ENCODE measurements around the gene PRKCE.
A peak's percentile ranks its signal among the peaks of the same experiment; 100 is the strongest.

The PRKCE gene

GRCh38 chr2:45839508-45840251 lies 188.2 kb downstream of the PRKCE start:
- TF ChIP-seq, protein P1, sequence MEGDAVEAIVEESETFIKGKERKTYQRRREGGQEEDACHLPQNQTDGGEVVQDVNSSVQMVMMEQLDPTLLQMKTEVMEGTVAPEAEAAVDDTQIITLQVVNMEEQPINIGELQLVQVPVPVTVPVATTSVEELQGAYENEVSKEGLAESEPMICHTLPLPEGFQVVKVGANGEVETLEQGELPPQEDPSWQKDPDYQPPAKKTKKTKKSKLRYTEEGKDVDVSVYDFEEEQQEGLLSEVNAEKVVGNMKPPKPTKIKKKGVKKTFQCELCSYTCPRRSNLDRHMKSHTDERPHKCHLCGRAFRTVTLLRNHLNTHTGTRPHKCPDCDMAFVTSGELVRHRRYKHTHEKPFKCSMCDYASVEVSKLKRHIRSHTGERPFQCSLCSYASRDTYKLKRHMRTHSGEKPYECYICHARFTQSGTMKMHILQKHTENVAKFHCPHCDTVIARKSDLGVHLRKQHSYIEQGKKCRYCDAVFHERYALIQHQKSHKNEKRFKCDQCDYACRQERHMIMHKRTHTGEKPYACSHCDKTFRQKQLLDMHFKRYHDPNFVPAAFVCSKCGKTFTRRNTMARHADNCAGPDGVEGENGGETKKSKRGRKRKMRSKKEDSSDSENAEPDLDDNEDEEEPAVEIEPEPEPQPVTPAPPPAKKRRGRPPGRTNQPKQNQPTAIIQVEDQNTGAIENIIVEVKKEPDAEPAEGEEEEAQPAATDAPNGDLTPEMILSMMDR (IDR thresholded peaks at IDR 0.05; ENCODE audit: low read depth, low read length, missing control alignments): no peak
- H3K4me3 ChIP-seq (ENCODE audit: low read depth, low read length): no peak overlapping the region
- DNase-seq (ENCODE audit: low read depth): no peak

- TF ChIP-seq, protein P1 (IDR thresholded peaks at IDR 0.05; ENCODE audit: low read depth, low read length, missing control alignments): no peak
- DNase-seq (ENCODE audit: low read depth): no peak
- H3K4me3 ChIP-seq (ENCODE audit: low read depth, low read length): no peak overlapping the region
Observed at GRCh38 chr2:45840481-45840880, 189.0 kb downstream of the PRKCE start.

DNA sequence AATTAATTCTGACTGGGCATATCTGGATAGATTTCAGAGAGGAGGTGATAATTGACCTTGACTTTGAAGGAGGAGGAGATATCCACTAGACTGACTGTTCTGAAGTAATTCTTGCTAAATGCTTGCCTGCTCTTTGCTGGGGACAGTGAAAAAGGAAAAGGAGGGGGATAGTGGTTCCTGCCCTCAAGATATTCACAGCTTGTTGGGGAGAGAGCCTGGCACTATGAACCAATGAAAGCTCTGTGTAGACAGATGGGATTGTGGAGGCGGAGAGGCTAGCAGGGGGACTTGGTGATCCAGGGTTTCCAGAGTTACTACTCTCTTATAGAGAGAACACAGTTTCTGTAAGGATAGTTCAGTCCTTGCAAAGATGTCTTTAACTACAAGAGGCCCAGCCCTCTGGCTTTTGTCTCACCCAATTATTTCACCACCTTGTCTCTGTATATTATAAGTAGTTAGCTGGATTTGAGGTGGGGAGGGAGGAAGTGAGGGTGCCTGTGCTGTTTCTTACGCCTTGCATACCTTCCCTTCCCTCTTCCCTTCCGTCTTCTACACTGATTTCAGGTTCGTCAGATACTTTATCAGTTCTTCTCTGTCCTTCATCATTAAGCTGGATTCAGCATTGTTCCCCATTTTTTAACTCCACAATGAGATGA lies 190.4 kb downstream of the PRKCE start:
- TF ChIP-seq, protein P1 (IDR thresholded peaks at IDR 0.05; ENCODE audit: low read depth, low read length, missing control alignments): no peak
- H3K4me3 ChIP-seq (ENCODE audit: low read depth, low read length): no peak overlapping the region
- DNase-seq (ENCODE audit: low read depth): no peak

DNA sequence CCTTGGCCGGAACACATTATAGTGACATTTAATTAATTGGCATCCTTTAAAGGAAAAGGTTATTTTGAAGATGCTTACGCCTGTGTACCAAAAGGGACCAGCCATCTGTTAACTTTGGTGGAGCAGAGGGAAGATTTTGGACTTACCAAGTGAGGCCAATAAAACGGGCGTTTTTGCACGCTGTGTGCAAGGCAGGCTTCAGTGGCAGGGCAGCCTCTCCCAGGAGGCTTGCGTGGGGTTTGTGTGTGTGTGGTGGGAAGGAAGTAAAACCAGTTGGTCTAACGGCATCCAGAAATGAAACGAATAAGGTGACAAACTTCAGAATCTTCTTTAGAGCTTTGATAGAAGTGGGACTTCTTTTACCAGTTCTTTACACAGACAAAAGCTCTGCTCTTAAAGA lies 191.7 kb downstream of the PRKCE start:
- peak; percentile 40 for DNase-seq (ENCODE audit: low read depth)
- no peak overlapping the region for H3K4me3 ChIP-seq (ENCODE audit: low read depth, low read length)
- TF ChIP-seq, protein P1 (IDR thresholded peaks at IDR 0.05; ENCODE audit: low read depth, low read length, missing control alignments): no peak

- no peak overlapping the region for H3K4me3 ChIP-seq (ENCODE audit: low read depth, low read length)
- TF ChIP-seq, protein P1 (IDR thresholded peaks at IDR 0.05; ENCODE audit: low read depth, low read length, missing control alignments): no peak
- DNase-seq (ENCODE audit: low read depth): no peak
Observed at GRCh38 chr2:45844796-45845457, 193.5 kb downstream of the PRKCE start.

DNA sequence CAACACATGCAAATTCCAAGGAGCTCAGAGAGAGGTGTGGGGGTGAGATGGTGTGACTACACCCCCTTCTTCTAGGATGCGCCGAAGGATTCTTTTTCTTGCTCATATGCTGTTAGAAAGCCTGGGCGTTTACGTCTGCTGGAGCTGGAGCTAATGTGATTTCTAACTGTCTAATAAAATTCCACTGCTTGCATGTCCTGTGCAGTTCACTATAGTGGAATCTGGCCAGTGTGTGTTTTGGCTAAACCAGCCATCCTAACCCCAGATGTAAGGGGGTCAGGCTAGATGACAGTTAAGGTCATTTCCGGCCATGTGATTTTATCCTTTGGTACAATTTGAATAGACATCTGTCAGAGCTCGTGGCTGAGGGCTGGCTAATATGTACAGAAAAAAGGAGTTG lies 194.1 kb downstream of the PRKCE start:
- no peak overlapping the region for H3K4me3 ChIP-seq (ENCODE audit: low read depth, low read length)
- no peak for DNase-seq (ENCODE audit: low read depth)
- TF ChIP-seq, protein P1 (IDR thresholded peaks at IDR 0.05; ENCODE audit: low read depth, low read length, missing control alignments): no peak
